GM19328 (cell line): ENCODE data around the gene GNB1L.

Source experiments
- ATAC-seq: cut with Tn5 transposase; IDR thresholded peaks from one replicate; pipeline ENCODE4 v1.9.1; 2021; ENCODE audit warnings: mild to moderate bottlenecking, moderate library complexity; ENCODE audit not compliant: unreplicated experiment

GNB1L gene

GRCh38 chr22:19740586-19740985 lies 114.1 kb downstream of the GNB1L start:
- ATAC-seq, result no peak

GRCh38 chr22:19739911-19740449 lies 114.7 kb downstream of the GNB1L start:
- no peak for ATAC-seq

GRCh38 chr22:19739448-19739895 lies 115.2 kb downstream of the GNB1L start:
- ATAC-seq, result no peak

DNA sequence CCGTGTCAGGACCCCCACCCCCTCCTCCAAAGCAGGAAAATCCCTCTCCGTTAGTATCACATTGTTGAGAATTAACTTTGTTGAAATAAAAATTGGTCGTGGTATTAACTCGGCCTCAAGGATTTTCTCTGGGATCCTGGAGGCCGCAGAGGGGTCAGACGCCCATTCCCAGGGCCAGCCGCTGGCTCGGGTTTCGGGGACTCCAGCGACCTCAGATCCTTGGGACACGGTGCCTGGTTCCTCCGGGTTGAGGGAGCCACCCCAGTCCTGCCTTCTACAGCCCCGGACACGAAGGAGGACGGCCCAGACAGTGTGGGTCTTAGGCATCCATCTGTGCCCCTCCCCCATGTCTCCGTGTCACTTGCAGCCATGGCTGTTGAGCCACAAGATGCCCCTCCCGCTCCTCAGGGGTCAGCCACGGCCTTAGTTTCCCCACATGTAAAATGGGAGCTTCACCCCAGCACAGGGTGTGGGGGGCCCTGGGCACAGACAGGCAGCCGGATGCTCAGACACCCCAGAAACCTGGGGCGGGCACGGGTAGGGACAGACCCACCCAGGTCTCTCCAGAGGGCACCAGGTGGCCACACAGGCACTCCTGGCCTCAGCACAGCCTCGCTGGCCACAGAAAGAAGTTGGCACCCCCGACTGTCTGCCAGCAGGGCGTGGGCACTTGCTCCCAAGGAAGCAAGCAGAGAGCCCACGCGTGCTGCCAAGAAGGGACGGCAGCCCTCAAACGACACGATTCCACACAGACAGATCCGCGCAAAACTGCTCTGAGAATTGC lies 115.8 kb downstream of the GNB1L start:
- no peak for ATAC-seq

GRCh38 chr22:19737846-19738663 lies 116.6 kb downstream of the GNB1L start:
- ATAC-seq, result no peak

- ATAC-seq, result no peak
Measured at GRCh38 chr22:19735665-19736510, 118.8 kb downstream of the GNB1L start.

DNA sequence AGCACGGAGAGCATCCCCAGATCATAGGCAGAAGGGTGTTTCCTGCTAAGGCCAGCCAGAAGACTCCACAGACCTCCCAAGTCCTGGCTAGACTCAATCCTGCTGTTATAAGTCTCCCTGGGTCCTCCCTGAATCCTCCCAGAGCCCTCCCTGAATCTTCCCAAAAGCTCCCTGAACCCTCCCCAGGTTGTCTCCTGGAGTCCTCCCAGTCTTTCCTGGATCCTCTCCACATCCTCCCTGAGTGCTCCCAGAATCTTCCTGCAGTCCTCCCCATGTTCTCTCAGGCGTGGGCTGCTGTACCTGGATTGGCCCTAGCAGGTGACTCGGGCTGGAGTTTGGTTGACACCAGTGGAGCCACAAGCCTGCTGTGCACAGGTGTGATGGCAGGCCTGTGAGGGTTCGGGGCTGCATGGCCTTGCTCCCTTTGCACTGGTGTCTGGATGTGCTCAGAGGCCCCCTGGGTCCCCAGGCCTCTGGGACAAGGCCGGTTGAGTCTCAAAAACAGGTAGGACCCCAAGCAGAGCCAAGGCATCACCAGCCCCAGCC lies 119.8 kb downstream of the GNB1L start:
- ATAC-seq, result no peak

- no peak for ATAC-seq
Measured at GRCh38 chr22:19734163-19734562, 120.5 kb downstream of the GNB1L start.

- no peak for ATAC-seq
Measured at GRCh38 chr22:19733755-19734154, 120.9 kb downstream of the GNB1L start.
